A549 treated with AZD2906 at 1 μM for 4 hours (cell line): ENCODE measurements around the gene MESP2. TPM values are rescaled to one million over a fixed set of nuclear protein-coding genes. Genes with fewer than 3 reads are reported as not detected.

Experiments used
- total RNA-seq: library from RNA; stranded (reverse); fragments of 200-300 nt; extraction: Qiagen RNA extraction; gene quantifications from 5 replicates; pipeline ENCODE4 v1.2.3, GENCODE V29; 2022

Gene MESP2, protein sequence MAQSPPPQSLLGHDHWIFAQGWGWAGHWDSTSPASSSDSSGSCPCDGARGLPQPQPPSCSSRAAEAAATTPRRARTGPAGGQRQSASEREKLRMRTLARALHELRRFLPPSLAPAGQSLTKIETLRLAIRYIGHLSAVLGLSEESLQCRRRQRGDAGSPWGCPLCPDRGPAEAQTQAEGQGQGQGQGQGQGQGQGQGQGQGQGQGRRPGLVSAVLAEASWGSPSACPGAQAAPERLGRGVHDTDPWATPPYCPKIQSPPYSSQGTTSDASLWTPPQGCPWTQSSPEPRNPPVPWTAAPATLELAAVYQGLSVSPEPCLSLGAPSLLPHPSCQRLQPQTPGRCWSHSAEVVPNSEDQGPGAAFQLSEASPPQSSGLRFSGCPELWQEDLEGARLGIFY
- total RNA-seq: 0.09 to 0.83 TPM (median 0.40 TPM) in 5 replicates

GRCh38 chr15:89776274-89777072, at the start of gene MESP2:
Gene MESP2, plus strand, starts transcription at chr15:89776332. Its CDS starts 26 bp downstream, at chr15:89776358.

DNA sequence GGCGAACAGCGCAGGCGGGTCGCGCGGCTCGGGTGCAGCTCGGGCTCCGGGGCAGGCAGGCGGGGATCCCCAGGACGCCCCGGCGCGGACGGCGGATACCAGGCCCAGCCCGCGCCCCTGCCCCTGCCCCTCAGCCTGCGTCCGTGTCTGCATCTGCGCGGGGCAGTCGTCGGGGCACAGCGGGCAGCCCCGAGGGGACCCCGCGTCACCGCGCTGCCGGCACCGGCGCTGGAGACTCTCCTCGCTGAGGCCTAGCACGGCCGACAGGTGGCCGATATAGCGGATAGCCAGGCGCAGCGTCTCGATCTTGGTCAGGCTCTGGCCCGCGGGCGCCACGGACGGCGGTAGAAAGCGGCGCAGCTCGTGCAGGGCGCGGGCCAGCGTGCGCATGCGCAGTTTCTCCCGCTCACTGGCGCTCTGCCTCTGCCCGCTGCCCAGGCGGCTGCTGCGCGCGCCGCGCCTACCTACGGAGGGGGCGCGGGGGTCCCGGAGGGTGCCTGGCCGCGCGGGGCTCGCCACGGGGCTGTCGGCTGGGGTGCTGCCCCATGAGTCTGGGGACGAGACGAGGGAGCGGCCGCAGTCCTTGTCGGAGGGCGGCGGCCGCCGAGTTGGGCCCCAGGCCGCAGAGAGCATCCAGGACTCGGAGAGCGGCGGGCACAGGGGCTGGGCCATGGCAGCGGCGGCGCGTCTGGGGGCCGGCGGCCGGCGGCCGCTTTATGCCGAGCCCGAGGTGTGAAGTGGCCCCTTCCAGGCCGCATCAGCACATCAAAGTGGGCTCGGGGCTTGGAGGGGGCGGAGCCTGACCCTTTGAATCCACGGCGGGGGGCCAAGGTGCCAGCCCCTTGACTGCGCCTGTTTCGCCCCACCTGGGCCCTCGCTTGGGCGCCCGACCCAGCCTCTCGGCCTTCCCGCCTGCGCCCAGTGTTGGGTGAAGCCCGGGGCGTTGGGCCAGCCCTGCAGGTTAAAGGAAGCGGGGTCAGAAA, 25.3 kb upstream of the MESP2 start, which contains the start of gene MESP1:
Gene MESP1 (minus strand): TSS at position 690 of the 983 bp plus-strand sequence. CDS start 18 bp downstream, at position 672.

Other genes starting within 250 kb of the MESP2 start
- 10.5 to 12.4 TPM (median 11.6 TPM) in 5 replicates for gene TICRR, start 200.9 kb upstream of the MESP2 start, total RNA-seq
- 3.4 to 5.1 TPM (median 4.1 TPM) in 5 replicates for gene KIF7, start 120.9 kb upstream of the MESP2 start, total RNA-seq
- 0.06 to 0.11 TPM (median 0.09 TPM) in 5 replicates for gene PLIN1, start 97.0 kb upstream of the MESP2 start, total RNA-seq
- 7.2 to 9.8 TPM (median 9.5 TPM) in 5 replicates for gene PEX11A, start 85.6 kb upstream of the MESP2 start, total RNA-seq
- gene WDR93, start 85.5 kb upstream of the MESP2 start, total RNA-seq: 0.13 to 0.25 TPM (median 0.21 TPM) in 5 replicates
- 1.1 to 7.5 TPM (median 5.5 TPM) in 5 replicates for gene MESP1, start 25.1 kb upstream of the MESP2 start, total RNA-seq
- 71.2 to 93.4 TPM (median 77.9 TPM) in 5 replicates for gene ANPEP, start 38.5 kb downstream of the MESP2 start, total RNA-seq
- 35.5 to 75.6 TPM (median 35.6 TPM) in 5 replicates for gene AP3S2, start 117.7 kb downstream of the MESP2 start, total RNA-seq
- 9.6 to 12.7 TPM (median 12.2 TPM) in 5 replicates for gene ARPIN, start 136.6 kb downstream of the MESP2 start, total RNA-seq
- 12.1 to 19.2 TPM (median 15.7 TPM) in 5 replicates for gene ZNF710, start 225.0 kb downstream of the MESP2 start, total RNA-seq